IPS DF 19.7 (cell line): Measurements from ENCODE around the gene GPC6.

Experiments
- DNase-seq: peaks from one replicate; pipeline ENCODE4 v3.0.0-alpha.2; 2013; ENCODE audit warnings: low read depth, low spot score

The GPC6 gene

GRCh38 chr13:93561576-93562225 is 335.1 kb downstream of the GPC6 start:
- no peak for DNase-seq

- no peak for DNase-seq
Measured at GRCh38 chr13:93562676-93563075, 336.1 kb downstream of the GPC6 start.

- no peak for DNase-seq
Measured at GRCh38 chr13:93577105-93577504, 350.5 kb downstream of the GPC6 start.

- DNase-seq: no peak
Measured at GRCh38 chr13:93589788-93590187, 363.2 kb downstream of the GPC6 start.

- DNase-seq: no peak
Measured at GRCh38 chr13:93603043-93603442, 376.4 kb downstream of the GPC6 start.

- no peak for DNase-seq
Measured at GRCh38 chr13:93614776-93615175, 388.2 kb downstream of the GPC6 start.

- DNase-seq: no peak
Measured at GRCh38 chr13:93620181-93620765, 393.7 kb downstream of the GPC6 start.

- DNase-seq: no peak
Measured at GRCh38 chr13:93621051-93621450, 394.4 kb downstream of the GPC6 start.

- no peak for DNase-seq
Measured at GRCh38 chr13:93621966-93622365, 395.4 kb downstream of the GPC6 start.

GRCh38 chr13:93624311-93624777 is 397.7 kb downstream of the GPC6 start:
- DNase-seq: no peak

- DNase-seq: no peak
Measured at GRCh38 chr13:93625536-93625935, 398.9 kb downstream of the GPC6 start.

GRCh38 chr13:93628136-93628797 is 401.7 kb downstream of the GPC6 start:
- no peak for DNase-seq

GRCh38 chr13:93635616-93636032 is 409.0 kb downstream of the GPC6 start:
- no peak for DNase-seq

GRCh38 chr13:93637852-93638251 is 411.2 kb downstream of the GPC6 start:
- DNase-seq: no peak

- DNase-seq: no peak
Measured at GRCh38 chr13:93640452-93640851, 413.8 kb downstream of the GPC6 start.

- no peak for DNase-seq
Measured at GRCh38 chr13:93646245-93646644, 419.6 kb downstream of the GPC6 start.

GRCh38 chr13:93649496-93649895 is 422.9 kb downstream of the GPC6 start:
- no peak for DNase-seq

- no peak for DNase-seq
Measured at GRCh38 chr13:93653776-93654175, 427.2 kb downstream of the GPC6 start.

GRCh38 chr13:93655154-93655553 is 428.5 kb downstream of the GPC6 start:
- DNase-seq: no peak

GRCh38 chr13:93660391-93661063 is 433.9 kb downstream of the GPC6 start:
- DNase-seq: no peak

GRCh38 chr13:93670866-93671265 is 444.3 kb downstream of the GPC6 start:
- no peak for DNase-seq

- no peak for DNase-seq
Measured at GRCh38 chr13:93672996-93673395, 446.4 kb downstream of the GPC6 start.
